Measurements from ENCODE around the gene GOSR1. TPM values are rescaled to one million over a fixed set of nuclear protein-coding genes. Genes with fewer than 3 reads are reported as not detected.
A peak's percentile ranks its signal among the peaks of the same experiment; 100 is the strongest.
"Not testable (repeated sequence)": the region's sequence is repeated elsewhere in the genome, so short reads cannot be mapped to it uniquely, and the experiment has no call there.

GOSR1 gene
- total RNA-seq, 4 donors from 2014 or later, result 28.9 to 55.4 (median 45.9) TPM

GRCh38 chr17:30563131-30563904, 86.1 kb downstream of the GOSR1 start:
- not testable (repeated sequence) for H3K27ac ChIP-seq, H3K27me3 ChIP-seq, H3K9me3 ChIP-seq, H3K36me3 ChIP-seq, H3K4me1 ChIP-seq, DNase-seq, H3K4me3 ChIP-seq

GRCh38 chr17:30563905-30564390, 86.7 kb downstream of the GOSR1 start:
- not testable (repeated sequence) for H3K4me3 ChIP-seq, DNase-seq, H3K4me1 ChIP-seq

GRCh38 chr17:30564422-30565072, 87.3 kb downstream of the GOSR1 start:
- H3K36me3 ChIP-seq, H3K27ac ChIP-seq: not testable (repeated sequence)

More at GRCh38 chr17:30563905-30564390, 86.7 kb downstream of the GOSR1 start:
- H3K36me3 ChIP-seq, H3K27ac ChIP-seq, H3K9me3 ChIP-seq, H3K27me3 ChIP-seq: not testable (repeated sequence)

GRCh38 chr17:30565073-30565935, 88.1 kb downstream of the GOSR1 start:
- Histone ChIP-seq H3K4me1 (no peaks in the 10 kb centered on the region), H3K27me3 (no peaks in the 10 kb centered on the region), H3K4me3 (no peak overlapping the region), H3K9me3 (no peaks in the 10 kb centered on the region), H3K27ac (no peak overlapping the region), H3K36me3 (no peaks in the 10 kb centered on the region)
- DNase-seq, result no peak
- TF ChIP-seq, protein P1, sequence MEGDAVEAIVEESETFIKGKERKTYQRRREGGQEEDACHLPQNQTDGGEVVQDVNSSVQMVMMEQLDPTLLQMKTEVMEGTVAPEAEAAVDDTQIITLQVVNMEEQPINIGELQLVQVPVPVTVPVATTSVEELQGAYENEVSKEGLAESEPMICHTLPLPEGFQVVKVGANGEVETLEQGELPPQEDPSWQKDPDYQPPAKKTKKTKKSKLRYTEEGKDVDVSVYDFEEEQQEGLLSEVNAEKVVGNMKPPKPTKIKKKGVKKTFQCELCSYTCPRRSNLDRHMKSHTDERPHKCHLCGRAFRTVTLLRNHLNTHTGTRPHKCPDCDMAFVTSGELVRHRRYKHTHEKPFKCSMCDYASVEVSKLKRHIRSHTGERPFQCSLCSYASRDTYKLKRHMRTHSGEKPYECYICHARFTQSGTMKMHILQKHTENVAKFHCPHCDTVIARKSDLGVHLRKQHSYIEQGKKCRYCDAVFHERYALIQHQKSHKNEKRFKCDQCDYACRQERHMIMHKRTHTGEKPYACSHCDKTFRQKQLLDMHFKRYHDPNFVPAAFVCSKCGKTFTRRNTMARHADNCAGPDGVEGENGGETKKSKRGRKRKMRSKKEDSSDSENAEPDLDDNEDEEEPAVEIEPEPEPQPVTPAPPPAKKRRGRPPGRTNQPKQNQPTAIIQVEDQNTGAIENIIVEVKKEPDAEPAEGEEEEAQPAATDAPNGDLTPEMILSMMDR (IDR thresholded peaks at IDR 0.05), result no peak
- no peak for TF ChIP-seq POLR2A (IDR thresholded peaks at IDR 0.05)

More at GRCh38 chr17:30564422-30565072, 87.3 kb downstream of the GOSR1 start:
- not testable (repeated sequence) for H3K27me3 ChIP-seq, H3K9me3 ChIP-seq, H3K4me1 ChIP-seq, H3K4me3 ChIP-seq
- DNase-seq, result peak in 1 of 3 donors; percentile 37

DNA sequence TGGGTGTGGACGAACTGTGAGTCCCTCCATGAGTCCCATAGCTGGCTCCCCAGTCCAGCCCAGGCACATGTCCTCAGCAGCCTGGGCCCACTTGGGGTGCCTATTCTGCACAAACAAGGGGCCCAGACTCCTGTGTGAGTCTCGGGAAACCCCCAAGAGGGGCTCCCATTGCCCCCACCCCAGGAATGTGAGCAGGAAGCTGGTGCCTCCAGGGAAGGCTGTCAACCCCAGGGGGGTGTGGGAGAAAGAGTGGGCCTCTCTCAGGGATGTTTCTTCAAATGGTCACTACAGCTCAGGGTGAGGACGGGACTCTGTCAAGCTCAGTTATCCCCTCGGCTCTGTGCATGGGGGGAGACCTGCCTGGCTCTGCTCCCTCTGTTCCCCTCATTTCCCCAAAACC, 88.9 kb downstream of the GOSR1 start:
- not testable (repeated sequence) for H3K36me3 ChIP-seq, H3K4me3 ChIP-seq, H3K27ac ChIP-seq, H3K4me1 ChIP-seq, H3K9me3 ChIP-seq, H3K27me3 ChIP-seq
- peak in 1 of 3 donors; percentile 27 for DNase-seq

- H3K27me3 ChIP-seq, H3K27ac ChIP-seq, H3K4me1 ChIP-seq, H3K9me3 ChIP-seq, H3K4me3 ChIP-seq, H3K36me3 ChIP-seq, DNase-seq: not testable (repeated sequence)
These were observed 89.5 kb downstream of the GOSR1 start for GRCh38 chr17:30566516-30567225.

DNA sequence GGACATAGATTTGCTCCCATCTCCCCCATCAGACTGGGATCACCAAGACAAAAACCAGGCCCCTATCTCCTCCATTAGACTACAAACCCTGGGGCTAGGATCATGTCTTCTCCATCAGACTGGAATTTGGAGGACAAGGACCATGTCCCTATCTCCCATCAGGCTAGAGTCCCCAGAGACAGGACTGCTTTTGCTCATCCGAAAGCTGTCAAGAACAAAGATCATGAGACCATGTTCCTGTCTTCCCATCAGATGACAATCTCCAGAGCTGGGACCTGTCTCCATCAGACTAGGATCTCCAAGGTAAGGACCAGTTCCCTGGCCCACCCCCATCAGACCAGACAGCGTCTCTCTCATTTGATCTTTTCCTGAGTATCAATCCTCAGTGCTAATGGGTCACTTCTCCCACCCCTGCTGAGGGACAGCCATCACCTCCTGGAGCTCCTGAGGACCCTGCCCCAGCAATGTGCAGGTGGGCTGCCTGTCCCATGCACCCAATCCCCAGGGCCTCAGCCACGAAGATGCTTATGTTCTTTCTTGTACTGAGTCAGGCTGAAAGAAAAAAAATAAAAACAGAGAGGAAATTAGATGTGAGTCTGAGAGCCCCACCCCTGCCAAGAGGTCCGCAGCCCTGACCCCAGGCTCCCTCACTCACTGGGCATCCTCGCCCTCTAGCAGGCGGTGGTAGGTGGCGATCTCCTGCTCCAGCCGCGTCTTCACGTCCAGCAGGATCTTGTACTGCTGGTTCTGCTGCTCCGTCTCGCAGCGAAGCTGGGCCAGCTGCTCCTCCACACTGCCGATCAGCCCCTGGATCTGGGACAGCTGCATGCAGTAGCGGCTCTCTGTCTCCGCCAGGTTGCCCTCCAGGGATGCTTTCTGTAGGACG, 90.3 kb downstream of the GOSR1 start:
- no peak for DNase-seq
- H3K27ac ChIP-seq, result no peak overlapping the region
- TF ChIP-seq, protein P1 (IDR thresholded peaks at IDR 0.05), result no peak
- TF ChIP-seq POLR2A (IDR thresholded peaks at IDR 0.05), result no peak
- H3K27me3 ChIP-seq, result no peaks in the 10 kb centered on the region
- no peaks in the 10 kb centered on the region for H3K9me3 ChIP-seq
- no peaks in the 10 kb centered on the region for H3K4me1 ChIP-seq
- no peaks in the 10 kb centered on the region for H3K36me3 ChIP-seq
- H3K4me3 ChIP-seq, result no peak overlapping the region

Measured in Peyer's patch (tissue), 4 donors.